ENCODE data around the gene TOM1.

TOM1 gene

DNA sequence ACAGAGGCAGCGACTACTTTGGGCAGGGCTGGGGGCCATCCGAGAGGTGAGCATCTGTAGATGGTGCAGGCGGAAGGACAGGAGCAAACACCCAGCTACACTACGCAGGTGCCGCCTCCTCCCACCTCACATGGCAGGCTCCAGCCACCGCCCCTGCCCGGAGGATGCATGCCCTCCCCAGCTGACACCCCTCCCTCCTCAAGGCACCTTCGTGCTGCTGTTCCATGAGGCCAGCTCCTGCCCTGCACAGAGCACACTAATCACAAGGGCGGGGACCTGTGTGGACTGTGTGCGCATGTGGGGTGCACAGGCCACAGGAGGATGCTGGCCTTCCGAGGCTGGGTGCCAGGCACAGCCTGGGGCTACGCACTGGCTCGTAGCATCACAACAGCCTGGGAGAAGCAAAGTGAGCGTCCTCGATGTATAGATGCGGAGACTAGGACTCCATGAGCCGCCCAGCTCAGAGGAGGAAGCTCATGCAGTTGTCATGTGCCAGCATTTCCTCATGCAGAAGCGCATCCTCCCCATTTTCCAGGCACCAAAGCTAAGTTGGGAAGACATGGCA, 48.4 kb downstream of the TOM1 start:
- DNase-seq: no peak

DNA sequence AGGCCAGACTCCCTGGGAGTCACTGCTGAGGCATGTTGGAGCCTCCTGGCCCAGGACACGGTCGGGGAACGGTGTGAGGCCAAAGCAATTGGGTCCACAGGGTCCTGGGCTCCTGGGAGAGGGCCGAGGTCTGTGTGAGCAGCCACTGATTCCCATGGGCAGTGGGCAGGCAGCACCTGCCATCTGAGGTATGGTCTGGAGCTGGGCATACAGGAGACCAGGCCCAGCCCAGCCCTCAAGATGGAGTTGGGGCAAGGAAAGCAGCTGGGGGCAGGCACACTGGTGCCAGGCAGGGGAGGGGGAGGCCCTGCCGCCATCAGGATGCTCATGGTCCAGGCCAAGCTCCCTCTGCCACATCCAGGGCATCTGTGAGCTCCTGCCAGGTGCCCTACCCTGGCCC, 49.0 kb downstream of the TOM1 start:
- no peak for DNase-seq

DNA sequence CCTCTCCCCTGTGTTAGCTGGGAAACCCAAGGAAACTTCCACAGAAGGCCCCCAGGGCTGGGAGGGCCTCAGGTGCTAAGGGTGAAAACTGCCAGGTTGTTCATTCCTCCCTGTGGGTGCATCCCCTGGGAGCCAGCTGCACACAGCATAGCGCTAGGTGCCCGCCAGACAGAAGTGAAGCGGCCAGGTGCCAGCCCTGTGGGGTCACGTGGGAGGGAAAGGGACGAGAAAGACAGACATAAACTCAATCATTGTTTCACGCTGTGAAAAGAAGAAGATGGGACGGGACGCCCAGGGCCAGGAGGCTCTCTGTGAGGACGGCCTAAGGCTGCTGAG, 49.6 kb downstream of the TOM1 start:
- DNase-seq: peak; percentile 67

DNA sequence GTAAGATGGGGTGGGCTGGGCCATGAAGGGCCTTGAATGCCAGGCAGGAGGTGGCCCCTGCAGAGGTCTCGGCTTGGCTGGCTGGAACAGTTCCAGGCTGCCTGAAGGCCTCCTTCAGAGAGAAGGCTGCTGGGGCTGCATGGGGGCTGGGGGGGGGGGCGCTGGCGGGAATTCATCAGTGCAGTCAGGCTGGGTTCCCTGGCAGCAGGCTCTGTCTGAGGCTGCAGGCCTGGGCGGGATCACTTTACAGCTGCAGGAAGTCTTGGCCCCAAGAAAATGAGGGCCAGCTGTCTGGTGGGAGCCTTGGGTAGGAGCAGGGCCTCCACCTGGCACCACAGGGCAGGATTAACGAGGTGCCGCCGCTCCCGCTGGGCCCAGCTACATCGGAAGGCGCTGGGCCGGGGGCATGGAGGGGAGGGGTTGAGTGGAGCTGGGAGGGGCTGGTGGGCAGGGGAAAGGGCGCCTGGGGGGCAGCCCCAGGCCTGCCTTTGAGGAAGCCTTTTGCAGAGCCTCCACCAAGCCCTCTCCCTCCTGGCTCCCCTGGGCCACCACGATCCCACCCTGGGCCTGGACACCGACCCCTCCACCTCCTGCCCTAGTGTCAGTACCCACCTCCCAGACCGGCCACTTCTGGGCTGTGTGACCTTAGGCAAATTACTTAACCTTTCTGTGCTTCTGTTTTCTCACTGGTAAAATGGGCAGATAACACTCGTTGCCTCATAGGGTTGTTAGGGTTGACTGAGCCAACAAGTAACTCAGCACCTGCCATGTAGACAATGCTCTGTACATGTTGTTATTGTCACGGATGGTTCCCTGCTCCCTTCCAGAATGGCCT, 50.2 kb downstream of the TOM1 start:
- peak; percentile 57 for DNase-seq

DNA sequence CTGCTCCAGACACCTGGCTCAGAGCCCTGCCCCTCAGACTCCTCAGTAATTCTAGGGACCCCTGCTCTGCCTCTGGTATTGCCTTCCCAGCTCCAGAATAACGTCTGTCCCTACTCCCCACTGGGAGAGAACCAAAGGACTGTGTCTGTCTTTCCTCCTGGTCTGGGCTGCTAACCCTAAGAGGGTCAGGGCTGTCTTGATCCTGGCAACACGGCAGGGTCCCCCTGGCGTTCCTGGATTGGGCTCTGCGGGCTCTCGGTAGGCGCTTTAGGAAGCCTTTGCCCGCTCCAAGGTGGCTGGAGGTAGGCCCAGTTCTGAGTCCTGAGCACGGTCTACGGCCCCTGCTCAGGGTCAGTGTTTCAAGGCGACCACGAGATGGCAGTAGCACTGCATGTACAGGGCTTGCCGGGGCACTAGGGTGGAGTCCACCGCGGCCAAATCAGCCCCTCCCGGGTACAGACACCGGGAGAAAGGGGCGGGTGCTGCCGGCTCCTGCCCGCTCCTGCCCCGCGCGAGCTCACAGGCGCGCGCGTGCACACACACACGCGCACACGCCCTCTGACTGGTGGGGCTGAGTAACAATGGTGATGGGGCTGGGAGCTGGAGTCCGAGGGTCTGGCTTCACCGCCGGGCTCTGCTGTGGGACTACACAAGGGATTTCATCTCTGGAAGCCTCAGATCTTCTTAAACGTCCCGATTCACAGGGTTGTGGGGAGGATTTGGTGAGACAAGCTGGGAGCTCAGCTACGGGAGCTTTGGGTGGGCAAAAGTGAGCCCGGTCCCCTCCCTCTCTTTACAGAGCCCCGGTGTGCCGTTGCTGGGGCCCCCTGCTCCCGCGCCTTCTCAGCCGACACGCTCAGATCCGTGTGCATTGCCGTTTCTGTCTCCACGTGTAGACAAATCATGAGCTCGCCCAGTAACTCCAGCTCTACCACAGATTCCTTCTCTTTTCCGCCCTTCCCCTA, 51.1 kb downstream of the TOM1 start:
- peak; percentile 81 for DNase-seq

DNA sequence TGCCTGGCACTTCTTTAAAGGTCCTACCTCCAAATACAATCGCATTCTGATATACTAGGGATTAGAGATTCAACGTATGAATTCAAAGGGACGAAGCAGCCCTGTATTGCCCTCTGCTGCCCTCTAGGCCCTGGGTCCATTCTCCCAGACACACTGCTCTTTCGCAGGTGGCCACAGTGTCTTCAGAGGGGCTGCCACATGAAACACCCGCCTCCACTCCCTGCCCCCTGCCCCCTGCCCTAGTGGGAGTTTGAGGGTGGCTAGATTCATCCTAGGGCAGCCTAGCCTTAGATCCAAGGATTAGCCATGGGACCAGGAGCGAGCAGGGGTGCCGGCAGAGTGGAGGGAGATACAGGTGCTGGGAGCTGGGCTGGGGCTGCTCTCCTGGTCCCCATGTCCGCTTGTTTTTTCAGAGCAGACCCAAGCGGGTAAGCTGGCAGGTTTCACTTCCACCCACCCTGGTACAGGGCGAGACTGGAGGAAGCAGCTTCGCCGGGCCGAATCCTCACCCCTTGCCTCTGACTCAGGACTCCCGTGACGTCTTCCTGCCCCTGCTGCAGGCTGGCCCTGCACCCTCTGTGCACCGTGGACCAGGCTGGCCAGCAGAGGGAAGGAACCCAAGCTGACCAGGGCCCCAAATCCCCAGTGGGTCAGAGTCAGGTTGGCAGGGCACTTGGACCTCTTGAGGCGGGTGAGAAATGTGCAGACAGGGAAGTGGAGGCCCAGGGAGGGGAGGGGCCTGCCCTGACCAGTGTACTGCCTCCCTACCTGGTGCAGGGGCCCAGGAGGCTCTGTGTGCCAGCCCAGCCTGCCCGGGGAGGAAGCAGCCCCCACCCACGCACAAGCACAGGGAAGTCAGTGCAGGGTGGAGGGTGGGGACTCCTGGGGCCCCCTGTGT, 52.8 kb downstream of the TOM1 start:
- DNase-seq: no peak

DNA sequence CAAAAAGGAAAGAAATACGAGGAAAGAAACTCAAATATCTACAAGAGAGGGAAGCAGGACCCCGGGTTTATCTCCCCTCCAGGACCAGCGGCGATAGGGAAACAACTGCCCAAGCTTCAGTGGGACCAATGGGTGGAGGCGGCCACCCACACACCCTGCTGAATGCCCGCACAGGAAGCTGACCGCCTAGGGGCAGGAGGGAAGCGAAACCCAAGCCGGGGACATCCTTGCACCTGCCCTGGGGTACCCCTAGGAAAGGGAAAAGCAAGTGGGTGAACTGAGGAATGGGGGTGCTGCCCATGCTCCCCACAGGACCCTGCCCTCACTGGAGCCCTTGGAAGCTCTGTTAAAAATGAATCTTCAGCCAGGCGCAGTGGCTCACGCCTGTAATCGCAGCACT, 53.6 kb downstream of the TOM1 start:
- DNase-seq: no peak

DNA sequence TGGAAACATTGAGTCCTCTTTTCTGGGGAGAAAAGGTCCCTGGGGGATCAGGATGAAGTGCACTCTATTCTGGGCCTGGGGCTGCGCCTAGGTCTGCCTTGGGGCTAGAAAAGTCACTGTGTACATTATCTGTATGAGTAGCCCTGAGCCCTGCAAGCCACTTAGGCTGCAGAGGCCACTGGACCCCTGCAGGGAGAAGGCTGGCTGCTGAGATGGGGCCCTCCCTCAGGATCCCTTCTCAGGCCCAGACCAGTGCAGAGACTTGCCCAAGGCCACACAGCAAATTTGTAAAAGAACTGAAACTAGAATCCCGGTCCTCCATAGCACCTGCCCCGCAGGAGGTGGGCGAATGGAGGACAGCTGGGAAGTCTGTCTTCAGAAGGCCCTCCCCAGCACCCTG, 54.4 kb downstream of the TOM1 start:
- DNase-seq: no peak

DNA sequence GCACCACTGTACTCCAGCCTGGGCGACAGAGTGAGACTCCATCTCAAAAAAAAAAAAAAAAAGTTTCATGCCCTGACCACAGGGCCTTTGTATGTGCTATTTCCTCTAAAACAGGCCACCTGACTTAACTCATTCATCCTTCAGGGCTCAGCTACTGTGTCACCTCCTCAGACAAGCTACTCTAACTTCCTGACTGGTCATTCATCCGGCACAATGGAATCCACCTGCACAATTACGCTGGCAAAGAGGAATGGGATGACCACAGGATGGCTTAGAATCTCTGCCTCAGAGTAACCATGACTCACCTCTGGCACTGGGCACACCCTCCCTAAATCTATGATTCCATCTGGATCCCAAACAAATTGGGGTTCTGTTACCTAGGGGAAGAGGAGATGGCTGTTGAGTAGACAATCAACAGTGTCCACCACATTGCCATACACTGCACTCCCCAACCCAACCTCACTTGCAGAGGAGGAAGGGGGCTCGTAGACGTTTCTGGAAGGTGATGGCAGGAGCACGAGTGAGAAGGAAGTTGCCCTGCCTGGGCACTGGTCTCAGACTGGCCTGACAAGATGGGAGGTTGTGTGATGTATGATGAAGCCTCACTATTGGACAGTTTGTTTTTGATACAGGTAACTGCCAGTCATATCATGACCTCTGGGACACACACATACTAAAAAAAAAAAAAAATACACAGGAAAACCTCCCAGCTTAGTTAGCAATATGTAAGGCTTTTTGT, 58.4 kb downstream of the TOM1 start:
- DNase-seq: no peak

DNA sequence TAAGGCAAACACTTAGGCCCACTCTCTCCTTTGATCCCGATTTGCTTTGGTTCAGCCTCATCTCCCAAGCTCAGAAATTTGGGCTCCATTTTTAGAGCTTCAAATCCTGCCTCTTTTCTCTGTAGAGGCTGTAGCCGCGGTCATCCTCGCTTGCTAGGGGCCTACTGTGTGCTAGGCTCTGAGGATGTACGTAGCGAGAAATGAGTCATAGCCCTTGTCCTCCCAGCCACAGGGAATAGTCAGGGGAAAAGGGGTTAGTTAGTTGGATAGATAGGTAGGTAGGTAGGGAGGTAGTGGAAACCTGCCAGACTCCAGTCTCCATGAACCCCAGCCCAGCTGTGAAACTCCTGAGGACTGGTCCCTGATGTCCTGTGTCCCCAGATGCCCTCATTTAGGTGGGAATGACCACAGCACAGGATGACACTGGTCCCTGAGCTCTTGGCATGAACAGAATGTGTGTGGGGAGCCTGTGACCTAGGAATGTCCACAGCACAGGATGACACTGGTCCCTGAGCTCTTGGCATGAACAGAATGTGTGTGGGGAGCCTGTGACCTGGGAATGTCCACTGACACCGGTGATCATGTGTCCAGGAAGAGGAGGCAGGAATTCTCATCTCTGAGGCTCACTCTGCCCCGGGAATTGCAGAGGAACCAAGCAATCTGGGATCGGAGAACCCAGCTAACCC, 59.8 kb downstream of the TOM1 start:
- DNase-seq: no peak

DNA sequence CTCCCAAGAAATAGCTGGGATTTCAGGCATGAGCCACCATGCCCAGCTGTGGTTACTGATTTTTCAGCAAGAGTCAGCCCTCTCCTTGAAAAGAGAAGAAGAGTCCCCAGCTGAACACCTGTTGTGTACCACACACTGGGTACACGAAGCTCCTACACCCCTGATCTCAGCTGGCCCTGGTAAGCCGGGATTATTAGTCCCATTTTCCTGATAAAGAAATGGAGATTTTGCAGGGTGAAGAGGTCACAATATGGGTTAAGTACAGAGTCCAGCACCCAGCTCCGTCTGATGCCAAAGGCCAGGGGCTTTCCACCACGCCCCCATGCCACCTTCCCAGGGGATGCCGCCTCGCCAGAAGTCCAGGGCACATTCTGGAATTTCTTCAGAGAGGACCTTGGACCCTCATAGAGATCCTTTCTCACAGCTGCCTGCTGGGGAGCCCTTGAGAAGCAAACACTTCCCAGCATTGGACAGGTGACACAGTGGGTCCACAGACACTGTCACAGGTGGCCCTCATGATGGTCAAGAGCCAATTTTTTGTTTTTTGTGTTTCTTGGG, 61.4 kb downstream of the TOM1 start:
- DNase-seq: no peak

DNA sequence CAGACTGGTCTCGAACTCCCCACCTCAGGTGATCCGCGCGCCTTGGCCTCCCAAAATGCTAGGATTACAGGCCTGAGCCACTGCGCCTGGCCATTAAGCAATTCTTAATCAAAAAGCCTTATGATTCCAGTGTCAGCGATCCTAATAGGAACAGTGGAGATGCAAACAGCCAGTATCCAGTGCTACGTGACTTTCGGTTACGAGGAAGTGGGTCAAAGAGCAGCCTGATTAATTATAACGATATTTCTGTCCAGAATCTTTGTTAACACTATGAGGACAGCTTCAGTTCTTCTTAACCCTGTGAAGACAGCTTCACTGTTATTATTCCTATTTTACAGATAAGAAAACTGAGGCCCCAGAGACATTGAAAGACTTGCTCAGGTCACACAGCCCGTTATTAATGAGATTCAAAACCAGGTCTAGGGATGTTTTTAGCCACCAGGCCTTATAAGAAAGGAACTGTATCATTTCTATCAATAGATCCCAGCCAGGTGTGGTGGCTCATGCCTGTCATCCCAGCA, 63.9 kb downstream of the TOM1 start:
- no peak for DNase-seq

DNA sequence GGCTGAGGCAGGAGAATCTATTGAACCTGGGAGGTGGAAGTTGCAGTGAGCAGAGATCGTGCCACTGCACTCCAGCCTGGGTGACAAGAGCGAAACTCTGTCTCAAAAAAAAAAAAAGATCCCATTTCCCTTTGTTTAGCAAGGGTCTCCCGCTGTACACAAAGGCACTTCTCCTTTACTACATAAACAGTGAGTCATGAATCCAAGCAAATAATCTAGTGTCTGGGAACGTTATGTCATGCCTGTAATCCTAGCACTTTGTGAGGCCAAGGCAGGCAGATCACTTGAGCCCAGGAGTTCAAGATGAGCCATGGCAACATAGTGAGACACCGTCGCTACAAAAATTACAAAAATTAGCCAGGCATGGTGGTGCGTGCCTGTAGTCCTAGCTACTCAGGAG, 64.5 kb downstream of the TOM1 start:
- DNase-seq: peak; percentile 75

DNA sequence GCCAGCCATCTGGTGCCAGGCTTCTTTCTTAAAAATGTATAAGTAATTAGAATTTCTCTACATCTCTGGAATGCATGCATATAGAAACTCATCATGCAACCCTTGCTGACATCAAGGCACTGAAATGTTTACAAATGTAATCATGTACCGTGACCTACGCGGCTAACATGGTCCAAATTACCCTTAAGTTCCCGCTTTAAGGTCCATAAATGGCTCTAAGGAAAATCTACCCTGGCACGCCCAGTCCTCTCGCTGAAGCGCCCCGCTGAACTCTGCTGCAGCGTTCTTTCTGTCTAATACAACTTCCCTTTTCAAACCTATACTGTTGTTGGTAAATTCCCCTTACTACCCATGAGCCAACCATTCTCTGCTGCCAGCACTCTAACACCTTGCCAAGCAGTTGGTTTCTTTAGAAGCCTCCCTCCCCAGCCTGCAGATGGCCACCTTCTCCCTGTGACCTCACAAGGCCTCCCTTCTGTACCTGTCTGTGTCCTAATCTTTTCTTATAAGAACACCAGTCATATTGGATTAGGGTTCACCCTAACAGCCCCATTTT, 67.7 kb downstream of the TOM1 start:
- no peak for DNase-seq

DNA sequence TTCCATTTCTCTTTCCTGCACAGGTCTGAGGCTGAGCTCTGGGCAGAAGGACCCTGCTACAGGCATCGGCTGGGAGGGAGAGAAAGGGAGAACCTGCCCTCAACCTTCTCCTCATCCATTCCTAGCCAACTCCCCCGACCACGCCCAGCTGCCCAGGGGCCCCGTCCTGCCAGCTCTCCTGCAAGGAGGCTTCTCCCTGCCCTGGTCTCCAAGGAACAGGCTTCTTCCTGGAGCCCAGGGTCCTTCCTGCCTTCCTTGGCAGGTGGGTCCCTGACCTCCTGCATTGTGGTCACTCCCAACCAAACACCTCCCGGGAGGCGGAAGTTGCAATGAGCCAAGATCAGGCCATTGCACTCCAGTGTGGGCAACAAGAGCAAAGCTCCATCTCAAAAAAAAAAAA, 68.7 kb downstream of the TOM1 start:
- DNase-seq: no peak

DNA sequence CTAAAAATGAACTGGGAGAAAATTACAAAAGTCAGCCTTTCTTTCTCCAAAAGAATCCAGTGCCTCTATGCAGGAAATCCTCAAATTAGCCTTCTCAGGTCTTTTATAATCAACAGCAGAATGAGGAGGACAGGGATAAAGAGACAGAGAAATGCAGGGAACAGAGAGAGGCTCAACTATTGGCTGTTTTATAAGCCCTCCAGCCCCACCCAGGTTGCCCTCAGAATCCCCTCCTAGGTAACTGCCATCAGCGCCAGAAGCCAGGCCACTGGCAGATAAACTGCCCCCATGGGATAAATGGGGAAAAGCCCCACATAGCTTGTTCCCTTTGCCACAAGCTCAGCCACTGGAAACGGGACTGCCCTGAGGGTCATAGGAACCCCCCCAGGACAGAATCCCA, 70.3 kb downstream of the TOM1 start:
- no peak for DNase-seq

DNA sequence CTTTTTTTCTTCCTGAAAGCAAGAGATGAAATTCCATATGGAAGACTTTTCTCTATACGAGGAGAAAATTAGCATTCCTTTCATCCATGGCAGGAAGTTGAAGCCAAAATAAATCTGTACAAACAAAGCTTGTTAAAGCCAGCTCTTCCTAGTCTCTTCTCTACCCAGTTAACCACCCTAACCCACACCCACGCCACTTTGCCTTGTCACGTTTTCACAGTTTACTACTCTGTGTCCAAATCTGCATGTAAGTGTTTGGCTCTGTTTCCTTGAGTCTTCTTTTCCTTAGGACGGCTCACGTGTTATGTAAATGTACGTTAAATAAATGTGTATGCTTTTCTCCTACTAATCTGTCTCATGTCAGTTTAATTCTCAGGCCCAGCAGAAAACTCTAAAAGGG, 74.1 kb downstream of the TOM1 start:
- no peak for DNase-seq

DNA sequence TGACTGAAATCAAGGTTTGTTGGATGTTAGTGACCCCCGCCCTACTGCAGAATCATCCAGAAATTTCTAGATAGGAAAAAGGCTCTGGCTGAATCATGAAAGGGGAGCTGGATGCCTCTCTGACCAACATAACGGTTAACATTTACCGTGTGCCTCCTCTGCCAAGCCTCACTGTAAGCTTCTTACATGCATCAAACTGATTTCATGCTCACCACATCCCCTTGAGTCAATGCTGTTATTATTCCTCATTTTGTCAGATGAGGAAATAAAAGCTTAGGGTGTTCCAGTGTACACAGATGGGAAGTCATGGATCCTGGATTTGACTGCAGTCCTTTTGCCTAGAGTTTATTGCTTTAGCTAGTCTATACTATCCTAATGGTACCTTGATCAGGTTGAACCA, 75.3 kb downstream of the TOM1 start:
- no peak for DNase-seq

DNA sequence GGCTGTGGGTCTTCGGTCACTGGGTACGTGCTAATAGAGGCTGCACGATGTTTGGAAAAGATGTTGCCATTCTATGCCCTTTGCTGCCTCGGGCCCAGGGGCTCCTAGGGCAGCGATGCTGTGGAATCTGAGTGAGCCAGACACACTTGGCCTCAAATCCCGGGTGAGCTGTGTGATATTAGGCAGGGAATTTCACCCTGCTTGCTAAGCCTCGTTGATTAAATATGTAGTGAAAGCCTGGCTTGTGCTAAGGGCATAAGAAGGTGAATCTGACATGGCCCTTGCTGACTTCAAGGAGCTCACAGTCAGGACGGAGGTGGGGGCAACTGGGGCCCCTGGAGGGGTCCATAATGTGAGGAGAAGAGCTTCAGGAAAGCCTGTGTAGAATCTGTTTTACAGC, 75.8 kb downstream of the TOM1 start:
- DNase-seq: no peak

DNA sequence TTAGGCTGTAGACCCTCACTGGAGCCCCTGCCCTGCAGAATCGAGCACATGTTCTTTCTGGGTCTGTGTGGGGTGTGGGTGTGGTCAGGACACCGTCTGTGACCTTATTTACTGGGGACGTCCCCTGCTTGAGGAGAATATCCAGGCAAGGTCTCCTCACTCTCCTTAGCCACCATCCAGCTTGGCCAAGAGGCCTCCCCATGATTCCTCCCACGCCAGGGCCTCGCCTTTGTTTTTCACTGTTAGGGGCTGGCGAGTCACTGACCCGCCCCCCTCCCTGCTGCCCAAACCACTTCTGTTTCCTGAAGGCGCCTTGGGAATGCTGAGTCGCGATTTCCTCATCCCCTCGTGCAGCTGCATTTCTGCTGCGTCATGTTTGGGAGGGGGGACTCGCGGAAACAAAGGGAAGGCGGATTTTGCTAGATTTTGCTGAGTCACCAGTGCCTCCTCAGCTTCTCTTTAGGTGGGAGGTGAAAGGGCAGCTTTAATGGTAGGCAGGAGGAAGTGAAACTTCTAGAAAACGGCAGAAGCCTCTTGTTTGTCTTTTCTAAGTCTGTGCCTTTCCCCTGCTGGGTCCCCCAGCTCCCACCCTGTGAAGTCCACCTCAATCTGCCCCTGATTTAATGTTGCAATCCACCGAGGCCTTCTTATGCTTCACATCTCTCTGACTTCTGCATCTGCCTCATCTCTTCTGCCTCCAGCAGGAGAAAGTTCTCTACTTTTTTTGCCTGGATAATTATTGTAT, 77.2 kb downstream of the TOM1 start:
- peak; percentile 85 for DNase-seq

All from DMS153 (cell line).